GM18951 (cell line): ENCODE measurements around the gene PICK1.

Source experiments
- POLR2A ChIP-seq: IDR thresholded peaks from 4 replicates; pipeline ENCODE4 v1.6.1; 2011; ENCODE audit warnings: mild to moderate bottlenecking; ENCODE audit not compliant: insufficient read length, insufficient read depth; ENCODE audit errors: extremely low read depth
- in situ Hi-C: fragments of 300-500 bp; cut with MboI; formaldehyde crosslinking; loops from one replicate; pipeline ENCODE4 v1.12.0; 2022; ENCODE audit warnings: low sequenced_read_pairs, mixed read lengths, inconsistent platforms; ENCODE audit not compliant: unreplicated experiment

Gene PICK1

GRCh38 chr22:38089474-38089851 is 32.3 kb downstream of the PICK1 start:
- no peak for TF ChIP-seq POLR2A
- in situ Hi-C loops: no loop called here

GRCh38 chr22:38097058-38097457 is 39.9 kb downstream of the PICK1 start:
- TF ChIP-seq POLR2A: no peak
- in situ Hi-C loops: no loop called here

- TF ChIP-seq POLR2A: no peak
Measured at GRCh38 chr22:38097557-38098409, 40.6 kb downstream of the PICK1 start.

GRCh38 chr22:38098410-38099249 is 41.4 kb downstream of the PICK1 start:
- in situ Hi-C loops: no loop called here
- no peak for TF ChIP-seq POLR2A

More at GRCh38 chr22:38097557-38098409, 40.6 kb downstream of the PICK1 start:
- in situ Hi-C loops: no loop called here

- in situ Hi-C loops: no loop called here
- no peak for TF ChIP-seq POLR2A
Measured at GRCh38 chr22:38103641-38104040, 46.4 kb downstream of the PICK1 start.

GRCh38 chr22:38104084-38104483 is 46.9 kb downstream of the PICK1 start:
- TF ChIP-seq POLR2A: no peak
- in situ Hi-C loops: no loop called here

GRCh38 chr22:38106814-38107578 is 49.8 kb downstream of the PICK1 start:
- in situ Hi-C loops: no loop called here
- TF ChIP-seq POLR2A: no peak

- in situ Hi-C loops: no loop called here
- no peak for TF ChIP-seq POLR2A
Measured at GRCh38 chr22:38107692-38108515, 50.7 kb downstream of the PICK1 start.

- TF ChIP-seq POLR2A: no peak
- in situ Hi-C loops: no loop called here
Measured at GRCh38 chr22:38108561-38109319, 51.5 kb downstream of the PICK1 start.

- in situ Hi-C loops: no loop called here
- no peak for TF ChIP-seq POLR2A
Measured at GRCh38 chr22:38109371-38110001, 52.3 kb downstream of the PICK1 start.
